Right cardiac atrium (tissue), 5 donors: ENCODE results near the gene USP7. TPM values are rescaled to one million over a fixed set of nuclear protein-coding genes. Genes with fewer than 3 reads are reported as not detected.

Experiments
- ATAC-seq, 2 donors: fragments of 200-7000 bp; cut with Tn5 transposase; one replicate each; pipeline versions ENCODE4 v1.8.0 to v1.9.1; 2020; ENCODE audit warnings: moderate library complexity in 2 of 2, mild to moderate bottlenecking in 1 of 2
- DNase-seq, 3 donors: peaks; one replicate each; pipeline ENCODE4 v3.0.0-alpha.2; 2020
- H3K27ac ChIP-seq: one replicate; pipeline ENCODE4 v1.5.1; 2013; ENCODE audit warnings: mild to moderate bottlenecking, low read length, control low read depth, moderate library complexity
- H3K27me3 ChIP-seq: one replicate; pipeline ENCODE4 v1.6.1; 2013; ENCODE audit not compliant: control insufficient read depth, insufficient read depth
- H3K4me1 ChIP-seq: one replicate; pipeline ENCODE4 v1.6.1; 2013; ENCODE audit warnings: low read length; ENCODE audit not compliant: control insufficient read depth, insufficient read depth
- H3K4me3 ChIP-seq: one replicate; pipeline ENCODE4 v1.5.1; 2013; ENCODE audit warnings: low read length, control low read depth
- H3K9me3 ChIP-seq: one replicate; pipeline ENCODE4 v1.6.1; 2013; ENCODE audit warnings: low read length; ENCODE audit not compliant: control insufficient read depth
- WGBS: extraction: QIAGEN DNeasy Blood & Tissue Kit; methylation state at CpG from one replicate; pipeline ENCODE4 v1.1.7; 2013; 5-methylcytosine and 5-hydroxymethylcytosine counted together
- intact Hi-C, 4 donors: fragments of 100-400 bp; cut with DNase I; formaldehyde crosslinking; loops; one replicate each; pipeline versions ENCODE4 v1.11.0 to v1.14.0; 2022 to 2023
- long read RNA-seq, 4 donors: library from polyadenylated mRNA; unstranded; transcript quantifications; one replicate each; pipeline ENCODE4 v2.0.0, GENCODE V29; 2020 to 2021
- polyA plus RNA-seq: library from polyadenylated mRNA; stranded (reverse); fragments of 200-250 nt; gene quantifications from one replicate; pipeline ENCODE4 v1.2.3, GENCODE V29; 2013
- total RNA-seq, 4 donors: library from RNA; stranded (reverse); fragmentation: NEBNext Ultra II Directional; extraction: Animal tissue kit (Norgen Biotek cat#: 25700); gene quantifications; one replicate each; pipeline ENCODE4 v1.2.1, GENCODE V29; 2021
- donor health status: healthy with polysubstance abuse.
- donor health status: DM: no; HTN: yes; CAD: no.
- donor health status: DM: no; HTN: no; CAD: no.
- donor health status: DM: no; HTN: yes; CAD: no; lungs with severe emphysema.
- donor health status: DM: yes; HTN: yes; CAD: no.

USP7 gene
- total RNA-seq: 10 to 100 TPM; 67.1 to 83.3 (median 71.2) TPM
- polyA plus RNA-seq: 25.1 TPM
- long read RNA-seq, donor 1, full-length matches to known transcripts: 46 of 93 reads
- long read RNA-seq, donor 1, partial matches to known transcripts: 38 of 93 reads
- long read RNA-seq, donor 1, other reads (novel, unspliced or antisense): 9 of 93 reads
- long read RNA-seq, donor 2, full-length matches to known transcripts: 36 of 43 reads
- long read RNA-seq, donor 2, partial matches to known transcripts: 3 of 43 reads
- long read RNA-seq, donor 2, other reads (novel, unspliced or antisense): 4 of 43 reads
- long read RNA-seq, donor 3, full-length matches to known transcripts: 3 of 35 reads
- long read RNA-seq, donor 3, partial matches to known transcripts: 24 of 35 reads
- long read RNA-seq, donor 3, other reads (novel, unspliced or antisense): 8 of 35 reads
- long read RNA-seq, donor 4, full-length matches to known transcripts: 20 of 30 reads
- long read RNA-seq, donor 4, partial matches to known transcripts: 2 of 30 reads
- long read RNA-seq, donor 4, other reads (novel, unspliced or antisense): 8 of 30 reads

DNA sequence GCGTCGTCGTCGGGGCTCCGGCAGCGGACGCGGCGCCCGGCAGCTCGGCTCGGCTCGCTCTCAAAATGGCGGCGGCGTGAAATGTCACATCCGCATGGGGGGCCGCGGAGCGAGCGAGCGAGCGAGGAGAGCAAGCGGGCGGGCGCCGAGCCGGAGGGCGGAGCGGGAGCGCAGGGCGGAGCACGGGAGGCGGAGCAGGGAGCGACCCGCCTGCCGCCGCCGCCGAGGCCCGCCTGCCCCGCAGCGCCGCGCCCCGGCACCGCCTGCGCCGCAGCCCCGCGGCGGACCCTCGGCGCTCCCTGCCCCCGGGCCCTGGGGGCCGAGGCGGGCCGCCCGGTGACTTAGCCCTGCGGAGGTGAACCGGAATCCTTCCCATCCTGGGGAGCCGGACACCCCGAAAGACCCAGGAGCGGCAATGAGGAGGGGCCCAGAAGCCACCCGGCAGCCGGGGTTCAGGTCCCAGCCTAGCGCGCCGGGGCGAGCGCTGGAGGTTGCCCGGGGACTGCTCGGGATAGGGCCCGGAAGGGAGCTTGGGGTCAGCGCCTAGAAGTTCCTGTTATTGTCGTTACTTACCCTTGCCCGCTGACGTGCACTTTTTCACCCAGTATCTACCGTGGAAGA, at the start of gene USP7:
Gene USP7 (minus strand): TSS at position 86 of the 621 bp plus-strand sequence. CDS start 621 bp downstream, outside the sequence.
- peak; percentile 95 to 97 for ATAC-seq
- DNase-seq: peak; percentile 95 to 98 (median 98)
- Histone ChIP-seq H3K27me3 (no peaks in the 10 kb centered on the region), H3K9me3 (no peaks in the 10 kb centered on the region), H3K27ac (peak within 1 kb of the TSS; percentile 87), H3K4me1 (peaks cover 22% of the 10 kb centered on the region), H3K4me3 (peak within 1 kb of the TSS; percentile 92)
- WGBS: under 1% methylated on average over 79 of the region's 79 CpGs
- intact Hi-C loops: loop anchor here in 1 of 4 donors (5.0 kb wide), 1 partner anchor 128 kb away; the partner anchor contains the start of gene HAPSTR1

DNA sequence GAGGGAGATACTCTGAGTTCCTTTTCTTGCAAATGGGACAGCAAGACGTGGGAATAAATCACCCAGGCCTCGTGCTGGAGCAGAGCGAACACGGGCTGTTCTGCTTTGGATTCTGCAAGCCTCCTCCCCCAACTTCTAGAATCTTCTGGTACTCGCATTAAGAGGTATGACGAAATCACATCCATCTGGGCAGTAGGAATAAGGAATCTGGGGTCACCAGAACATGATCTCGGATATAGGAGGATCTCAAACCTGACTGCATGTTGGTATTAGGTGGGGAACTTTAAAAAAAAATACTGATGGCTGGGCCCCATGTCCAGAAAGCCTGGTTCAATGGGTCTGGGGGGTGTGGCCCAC, 49.8 kb upstream of the USP7 start:
- Histone ChIP-seq H3K27ac (no peak overlapping the region), H3K9me3 (peaks cover 3% of the 10 kb centered on the region), H3K4me3 (no peak overlapping the region), H3K27me3 (no peaks in the 10 kb centered on the region), H3K4me1 (no peaks in the 10 kb centered on the region)
- ATAC-seq (no peak), DNase-seq (no peak)
- intact Hi-C loops: no loop called here
- 52% methylated on average over 7 of the region's 7 CpGs for WGBS

DNA sequence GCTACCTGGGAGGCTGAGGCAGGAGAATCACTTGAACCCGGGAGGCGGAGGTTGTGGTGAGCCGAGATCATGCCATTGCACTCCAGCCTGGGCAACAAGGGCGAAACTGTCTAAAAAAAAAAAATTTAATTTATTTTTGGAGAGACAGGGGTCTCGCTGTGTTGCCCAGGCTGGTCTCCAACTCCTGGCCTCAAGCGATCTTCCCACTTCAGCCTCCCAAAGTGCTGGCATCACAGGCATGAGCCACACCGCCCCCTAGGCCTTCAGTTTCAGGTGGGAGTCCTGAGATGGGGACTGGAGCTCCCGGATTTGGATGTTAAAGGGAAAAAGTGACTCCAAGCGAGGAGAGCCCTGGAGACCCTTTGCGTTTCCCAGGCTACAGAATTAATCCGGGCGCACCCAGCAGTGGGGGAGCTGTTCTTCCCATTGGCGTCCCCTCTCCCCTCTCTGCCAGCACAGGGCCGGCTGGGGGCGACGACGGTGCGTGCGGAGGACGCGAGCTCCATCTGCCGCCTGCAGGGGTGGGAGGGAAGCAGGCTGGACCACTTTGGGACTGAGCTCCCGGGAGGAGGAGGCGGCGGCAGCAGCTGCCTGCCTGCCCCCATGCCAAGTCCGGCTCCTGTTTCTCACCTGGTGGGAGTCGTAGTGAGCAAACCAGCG, 49.3 kb upstream of the USP7 start:
- ATAC-seq (peak in 1 of 2 donors; percentile 39), DNase-seq (peak in 1 of 3 donors; percentile 18)
- Histone ChIP-seq H3K9me3 (peaks cover 3% of the 10 kb centered on the region), H3K27me3 (no peaks in the 10 kb centered on the region), H3K4me1 (no peaks in the 10 kb centered on the region), H3K27ac (no peak overlapping the region), H3K4me3 (no peak overlapping the region)
- 22% methylated on average over 28 of the region's 28 CpGs for WGBS
- intact Hi-C loops: no loop called here

DNA sequence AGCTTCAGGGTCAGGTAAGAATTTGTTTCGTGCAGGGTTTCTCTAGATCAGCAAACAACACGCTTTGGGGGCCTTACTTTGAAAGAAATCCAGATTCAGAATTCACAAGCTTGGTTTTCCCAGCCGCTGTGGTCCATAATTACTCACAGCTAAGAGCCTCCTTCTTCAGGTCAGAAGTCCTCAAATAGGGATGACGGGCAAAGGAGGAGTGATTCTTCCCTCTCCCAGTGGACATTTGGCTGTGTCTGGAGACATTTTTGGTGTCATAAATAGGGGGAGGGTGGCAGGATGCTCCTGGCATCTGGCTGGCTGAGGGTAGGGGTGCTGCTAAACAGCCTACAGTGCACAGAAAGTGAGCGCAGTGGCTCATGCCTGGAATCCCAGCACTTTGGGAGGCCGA, 48.6 kb upstream of the USP7 start:
- DNase-seq: no peak
- no peak for ATAC-seq
- peaks cover 3% of the 10 kb centered on the region for H3K9me3 ChIP-seq
- intact Hi-C loops: no loop called here
- H3K4me3 ChIP-seq: no peak overlapping the region
- H3K27me3 ChIP-seq: no peaks in the 10 kb centered on the region
- WGBS: 90% methylated on average over 6 of the region's 6 CpGs
- H3K4me1 ChIP-seq: no peaks in the 10 kb centered on the region
- H3K27ac ChIP-seq: no peak overlapping the region

DNA sequence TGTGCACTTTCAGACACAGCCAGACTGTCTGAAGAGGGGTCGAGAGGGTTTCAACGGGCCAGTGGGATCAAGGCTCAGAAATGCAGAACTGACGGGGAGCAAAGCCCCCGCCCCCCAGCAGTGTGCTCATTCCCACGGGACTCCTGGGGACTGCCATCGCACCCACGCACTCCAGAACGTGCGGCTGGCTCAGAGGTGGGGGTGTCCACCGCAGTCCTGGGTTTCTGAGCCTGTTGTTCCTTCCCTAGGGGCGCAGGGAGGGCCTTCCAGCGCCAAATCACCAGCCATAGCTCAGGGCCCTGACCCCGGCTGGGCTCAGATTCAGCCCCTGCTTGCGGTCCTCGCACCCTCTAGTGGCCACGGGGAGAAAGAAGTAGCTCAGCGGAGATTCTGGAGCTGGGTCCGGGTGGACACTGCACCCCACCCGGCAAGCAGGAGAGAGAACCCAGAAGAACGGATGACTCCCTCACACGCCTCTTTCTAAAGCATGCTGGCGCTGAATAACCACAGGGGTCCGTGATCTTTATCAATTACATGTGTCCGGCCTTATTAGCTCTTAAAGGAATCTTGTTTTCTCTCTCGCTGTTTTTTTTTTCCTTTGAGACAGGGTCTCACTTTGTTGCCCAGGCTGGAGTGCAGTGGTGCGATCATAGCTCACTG, 45.0 kb upstream of the USP7 start:
- Histone ChIP-seq H3K9me3 (no peaks in the 10 kb centered on the region), H3K27me3 (no peaks in the 10 kb centered on the region), H3K27ac (no peak overlapping the region), H3K4me3 (no peak overlapping the region), H3K4me1 (no peaks in the 10 kb centered on the region)
- 9% methylated on average over 26 of the region's 26 CpGs for whole genome bisulfite sequencing
- ATAC-seq (peak; percentile 91 to 95), DNase-seq (peak; percentile 77 to 88 (median 87))
- intact Hi-C loops: no loop called here

DNA sequence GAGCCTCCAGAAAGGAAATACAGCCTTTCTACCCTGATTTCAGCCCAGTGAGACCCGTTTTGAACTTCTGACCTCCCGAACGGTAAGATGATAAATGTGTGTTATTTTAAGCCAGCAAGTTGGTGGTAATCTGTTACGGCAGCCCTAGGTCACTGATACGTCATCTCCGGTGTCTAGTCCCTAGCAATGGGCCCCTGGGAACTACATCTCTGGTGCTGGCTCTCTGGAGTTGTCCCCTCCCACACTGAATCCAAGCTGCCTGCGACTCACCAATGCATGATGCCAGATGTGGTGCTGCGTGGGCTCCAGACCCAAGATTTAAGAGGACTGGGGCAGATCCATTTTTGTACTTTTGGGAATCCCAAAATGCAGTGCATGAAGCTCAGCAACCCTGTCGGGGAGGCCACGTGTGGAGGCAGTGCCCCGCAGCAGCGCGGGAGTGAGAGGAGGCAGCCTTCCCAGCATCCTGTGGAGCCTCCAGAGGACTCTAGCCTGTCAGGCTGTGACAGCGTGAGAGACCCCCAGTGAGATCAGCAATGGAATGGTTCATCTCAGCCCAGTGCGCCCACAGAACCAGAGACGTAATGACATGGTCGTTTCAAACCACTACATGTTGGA, 43.6 kb upstream of the USP7 start:
- Histone ChIP-seq H3K27me3 (no peaks in the 10 kb centered on the region), H3K27ac (no peak overlapping the region), H3K9me3 (no peaks in the 10 kb centered on the region), H3K4me1 (no peaks in the 10 kb centered on the region), H3K4me3 (no peak overlapping the region)
- whole genome bisulfite sequencing: 57% methylated on average over 17 of the region's 17 CpGs
- DNase-seq (no peak), ATAC-seq (no peak)
- intact Hi-C loops: no loop called here

DNA sequence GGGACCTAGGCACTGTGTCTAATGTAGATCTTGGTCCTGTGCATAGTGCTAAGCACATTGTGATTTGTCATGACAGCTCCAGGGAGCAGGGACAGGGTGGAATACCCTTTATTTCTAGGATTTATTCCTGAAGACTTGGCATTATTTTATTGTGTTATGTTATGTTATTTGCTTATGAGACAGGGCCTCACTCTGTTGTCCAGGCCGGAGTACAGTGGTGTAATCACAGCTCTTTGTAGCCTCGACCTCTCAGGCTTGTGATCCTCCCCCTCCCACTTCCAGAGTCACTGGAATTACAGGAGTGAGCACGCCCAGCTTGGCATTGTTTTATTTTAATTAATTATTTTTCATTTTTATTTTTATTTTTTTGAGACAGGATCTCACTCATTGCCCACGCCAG, 40.5 kb upstream of the USP7 start:
- H3K9me3 ChIP-seq: no peaks in the 10 kb centered on the region
- 77% methylated on average over 4 of the region's 4 CpGs for WGBS
- no peak overlapping the region for H3K27ac ChIP-seq
- DNase-seq (no peak), ATAC-seq (no peak)
- no peak overlapping the region for H3K4me3 ChIP-seq
- intact Hi-C loops: no loop called here
- no peaks in the 10 kb centered on the region for H3K27me3 ChIP-seq
- no peaks in the 10 kb centered on the region for H3K4me1 ChIP-seq

DNA sequence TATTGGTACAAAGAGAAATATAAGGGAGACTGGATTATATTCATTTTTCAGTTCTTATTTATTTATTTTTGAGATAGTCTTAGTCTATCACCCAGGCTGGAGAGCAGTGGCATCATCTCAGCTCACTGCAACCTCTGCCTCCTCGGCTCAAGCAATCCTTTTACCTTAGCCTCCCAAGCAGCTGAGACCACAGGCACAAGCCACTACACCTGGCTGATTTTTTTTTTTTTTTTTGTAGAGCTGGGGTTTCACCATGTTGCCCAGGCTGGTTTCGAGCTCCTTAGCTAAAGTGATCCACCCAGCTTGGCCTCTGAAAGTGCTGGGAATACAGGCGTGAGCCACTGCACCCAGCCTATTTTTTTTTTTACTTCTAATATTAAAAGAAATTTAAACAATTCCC, 40.1 kb upstream of the USP7 start:
- no peak for ATAC-seq
- intact Hi-C loops: no loop called here
- H3K27me3 ChIP-seq: no peaks in the 10 kb centered on the region
- no peaks in the 10 kb centered on the region for H3K9me3 ChIP-seq
- DNase-seq: no peak
- WGBS: 95% methylated on average over 3 of the region's 3 CpGs
- H3K4me1 ChIP-seq: no peaks in the 10 kb centered on the region
- no peak overlapping the region for H3K4me3 ChIP-seq
- H3K27ac ChIP-seq: no peak overlapping the region

DNA sequence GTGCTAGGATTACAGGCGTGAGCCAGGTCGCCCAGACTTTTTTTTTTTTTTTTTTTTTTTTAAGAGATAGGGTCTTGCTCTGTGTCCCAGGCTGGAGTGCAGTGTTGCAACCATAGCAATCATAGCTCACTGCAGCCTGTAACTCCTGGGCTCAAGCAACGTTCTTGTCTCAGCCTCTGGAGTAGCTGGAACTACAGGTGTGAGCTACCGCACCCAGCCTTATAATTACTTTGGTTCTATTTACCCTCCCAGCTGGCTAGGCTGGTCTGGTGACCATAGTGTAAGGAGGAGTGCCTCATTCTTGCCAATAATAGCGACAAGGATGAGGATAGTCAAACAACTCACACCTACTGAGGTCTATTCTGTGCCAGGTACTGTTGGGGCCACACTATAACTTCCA, 39.6 kb upstream of the USP7 start:
- Histone ChIP-seq H3K4me3 (no peak overlapping the region), H3K4me1 (no peaks in the 10 kb centered on the region), H3K27me3 (no peaks in the 10 kb centered on the region), H3K27ac (no peak overlapping the region), H3K9me3 (no peaks in the 10 kb centered on the region)
- 79% methylated on average over 5 of the region's 5 CpGs for WGBS
- intact Hi-C loops: no loop called here
- ATAC-seq (no peak), DNase-seq (no peak)

DNA sequence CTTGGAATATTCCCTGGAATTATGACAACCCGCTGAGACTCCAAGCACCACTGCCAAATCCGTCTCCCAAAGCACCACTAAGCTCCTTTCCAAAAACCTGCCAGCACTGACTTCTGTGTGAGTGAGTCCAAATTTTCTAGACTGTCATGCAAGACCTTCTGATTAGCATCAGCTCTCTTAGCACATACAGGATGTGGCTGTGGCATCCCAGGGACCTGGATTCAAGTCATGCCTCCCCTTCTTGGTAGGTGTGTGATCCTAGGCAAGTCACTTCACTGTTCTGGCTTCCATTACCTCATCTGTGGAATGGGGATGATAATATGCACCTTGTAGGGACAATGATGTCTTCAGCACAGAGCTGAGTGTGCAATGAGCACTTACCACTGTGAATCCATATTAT, 38.3 kb upstream of the USP7 start:
- Histone ChIP-seq H3K9me3 (no peaks in the 10 kb centered on the region), H3K27me3 (no peaks in the 10 kb centered on the region), H3K4me3 (no peak overlapping the region), H3K4me1 (no peaks in the 10 kb centered on the region), H3K27ac (no peak overlapping the region)
- intact Hi-C loops: no loop called here
- ATAC-seq (no peak), DNase-seq (no peak)
- 84% methylated on average over 2 of the region's 2 CpGs for WGBS
